Dedifferentiated amniotic fluid mesenchymal stem cell (primary cell): Measurements from ENCODE around the gene COL5A1.

Source experiments
- DNase-seq: peaks from one replicate; pipeline ENCODE4 v3.0.0-alpha.2; 2016; ENCODE audit errors: extremely low spot score

Gene COL5A1

GRCh38 chr9:134606951-134607731, 34.5 kb upstream of the COL5A1 start:
- DNase-seq: no peak

- no peak for DNase-seq
Measured at GRCh38 chr9:134607971-134608370, 33.6 kb upstream of the COL5A1 start.

- no peak for DNase-seq
Measured at GRCh38 chr9:134611046-134611445, 30.6 kb upstream of the COL5A1 start.

GRCh38 chr9:134612309-134612708, 29.3 kb upstream of the COL5A1 start:
- DNase-seq: no peak

GRCh38 chr9:134612715-134613114, 28.9 kb upstream of the COL5A1 start:
- DNase-seq: no peak

GRCh38 chr9:134614256-134614655, 27.3 kb upstream of the COL5A1 start:
- no peak for DNase-seq

- DNase-seq: no peak
Measured at GRCh38 chr9:134616341-134616740, 25.3 kb upstream of the COL5A1 start.

GRCh38 chr9:134617246-134617645, 24.4 kb upstream of the COL5A1 start:
- DNase-seq: no peak

GRCh38 chr9:134617836-134618162, 23.8 kb upstream of the COL5A1 start:
- no peak for DNase-seq

- no peak for DNase-seq
Measured at GRCh38 chr9:134618163-134618832, 23.3 kb upstream of the COL5A1 start.

GRCh38 chr9:134618833-134619447, 22.7 kb upstream of the COL5A1 start:
- no peak for DNase-seq

GRCh38 chr9:134619448-134619982, 22.1 kb upstream of the COL5A1 start:
- DNase-seq: no peak

GRCh38 chr9:134619983-134620661, 21.5 kb upstream of the COL5A1 start:
- no peak for DNase-seq

- DNase-seq: no peak
Measured at GRCh38 chr9:134620751-134621557, 20.6 kb upstream of the COL5A1 start.

GRCh38 chr9:134621558-134622110, 20.0 kb upstream of the COL5A1 start:
- DNase-seq: no peak

GRCh38 chr9:134622896-134623257, 18.7 kb upstream of the COL5A1 start:
- DNase-seq: no peak

GRCh38 chr9:134623258-134624066, 18.1 kb upstream of the COL5A1 start:
- no peak for DNase-seq

- no peak for DNase-seq
Measured at GRCh38 chr9:134624137-134624591, 17.4 kb upstream of the COL5A1 start.

- peak; percentile 95 for DNase-seq
Measured at GRCh38 chr9:134624621-134625181, 16.9 kb upstream of the COL5A1 start.
